AG04449 (cell line): ENCODE results near the gene RIT1.

Source experiments
- CTCF ChIA-PET: fragments of 350-600 bp; formaldehyde crosslinking; extraction: SDS; loops from one replicate; lab custom pipeline; 2021; ENCODE audit warnings: antibody characterized with exemption; lab: Yijun Ruan, JAX
- POLR2A ChIA-PET: fragments of 400-600, 350-600 bp; formaldehyde crosslinking; extraction: SDS; loops from one replicate; lab custom pipeline; 2020; ENCODE audit warnings: antibody characterized with exemption, inconsistent platforms; lab: Yijun Ruan, JAX
- DNase-seq: peaks from one replicate; pipeline ENCODE4 v3.0.0-alpha.2; 2010; ENCODE audit warnings: low read depth, low spot score
- H3K4me3 ChIP-seq: 2 replicates; pipeline ENCODE4 v1.5.1; 2011; ENCODE audit warnings: low read depth, mild to moderate bottlenecking, control low read depth, low read length
- CTCF ChIP-seq: IDR thresholded peaks from one replicate; pipeline ENCODE4 v1.5.1; 2011; ENCODE audit warnings: mild to moderate bottlenecking, moderate library complexity, low read length, control low read depth, inconsistent platforms; ENCODE audit not compliant: insufficient read depth; ENCODE audit errors: missing control alignments

The RIT1 gene

GRCh38 chr1:155893389-155894142 is 17.6 kb downstream of the RIT1 start:
- no peak overlapping the region for H3K4me3 ChIP-seq
- no peak for TF ChIP-seq CTCF
- no peak for DNase-seq
- ChIA-PET POLR2A (interaction anchor here (0.6 to 1.4 kb wide), 6 partner anchors 9 to 317 kb away, joined by 3 to 6 read pairs (median 3); partner anchors contain the start of genes RIT1 and SYT11), CTCF (interaction anchor here (1.0 to 1.5 kb wide), 2 partner anchors 9 to 96 kb away, joined by 3 to 5 read pairs; no protein-coding TSS in a partner anchor)

GRCh38 chr1:155892796-155893195 is 18.4 kb downstream of the RIT1 start:
- no peak for DNase-seq
- H3K4me3 ChIP-seq = no peak overlapping the region

GRCh38 chr1:155890251-155890650 is 20.9 kb downstream of the RIT1 start:
- CTCF ChIA-PET = interaction anchor here (1.0 kb wide), 1 partner anchor 12 kb away, joined by 3 read pairs; no protein-coding TSS in a partner anchor
- H3K4me3 ChIP-seq = no peak overlapping the region
- POLR2A ChIA-PET = no interaction called here
- no peak for DNase-seq
- no peak for TF ChIP-seq CTCF

More at GRCh38 chr1:155892796-155893195, 18.4 kb downstream of the RIT1 start:
- POLR2A ChIA-PET = interaction anchor here (1.2 to 1.4 kb wide), 2 partner anchors 8 to 34 kb away, joined by 4 to 6 read pairs; partner anchors contain the start of gene SYT11
- CTCF ChIA-PET = interaction anchor here (1.0 kb wide), 1 partner anchor 10 kb away, joined by 5 read pairs; no protein-coding TSS in a partner anchor
- TF ChIP-seq CTCF = no peak

- CTCF ChIA-PET = interaction anchor here (1.0 kb wide), 2 partner anchors 9 to 12 kb away, joined by 3 read pairs; no protein-coding TSS in a partner anchor
These were observed 21.6 kb downstream of the RIT1 start for GRCh38 chr1:155889566-155889965.

GRCh38 chr1:155888481-155888880 is 22.7 kb downstream of the RIT1 start:
- H3K4me3 ChIP-seq = no peak overlapping the region
- ChIA-PET CTCF (no interaction called here), POLR2A (no interaction called here)
- no peak for DNase-seq
- TF ChIP-seq CTCF = no peak

More at GRCh38 chr1:155889566-155889965, 21.6 kb downstream of the RIT1 start:
- no peak for TF ChIP-seq CTCF
- POLR2A ChIA-PET = no interaction called here
- H3K4me3 ChIP-seq = no peak overlapping the region
- no peak for DNase-seq

- CTCF ChIA-PET = interaction anchor here (1.4 kb wide), 1 partner anchor 13 kb away, joined by 4 read pairs; no protein-coding TSS in a partner anchor
- H3K4me3 ChIP-seq = no peak overlapping the region
- TF ChIP-seq CTCF = no peak
- DNase-seq = no peak
- POLR2A ChIA-PET = interaction anchor here (1.2 kb wide), 1 partner anchor 8 kb away, joined by 6 read pairs; no protein-coding TSS in a partner anchor
These were observed 26.2 kb downstream of the RIT1 start for GRCh38 chr1:155884982-155885381.
